ENCODE measurements around the gene TTC9.
"Not testable (repeated sequence)": the region's sequence is repeated elsewhere in the genome, so short reads cannot be mapped to it uniquely, and the experiment has no call there.

Gene TTC9

DNA sequence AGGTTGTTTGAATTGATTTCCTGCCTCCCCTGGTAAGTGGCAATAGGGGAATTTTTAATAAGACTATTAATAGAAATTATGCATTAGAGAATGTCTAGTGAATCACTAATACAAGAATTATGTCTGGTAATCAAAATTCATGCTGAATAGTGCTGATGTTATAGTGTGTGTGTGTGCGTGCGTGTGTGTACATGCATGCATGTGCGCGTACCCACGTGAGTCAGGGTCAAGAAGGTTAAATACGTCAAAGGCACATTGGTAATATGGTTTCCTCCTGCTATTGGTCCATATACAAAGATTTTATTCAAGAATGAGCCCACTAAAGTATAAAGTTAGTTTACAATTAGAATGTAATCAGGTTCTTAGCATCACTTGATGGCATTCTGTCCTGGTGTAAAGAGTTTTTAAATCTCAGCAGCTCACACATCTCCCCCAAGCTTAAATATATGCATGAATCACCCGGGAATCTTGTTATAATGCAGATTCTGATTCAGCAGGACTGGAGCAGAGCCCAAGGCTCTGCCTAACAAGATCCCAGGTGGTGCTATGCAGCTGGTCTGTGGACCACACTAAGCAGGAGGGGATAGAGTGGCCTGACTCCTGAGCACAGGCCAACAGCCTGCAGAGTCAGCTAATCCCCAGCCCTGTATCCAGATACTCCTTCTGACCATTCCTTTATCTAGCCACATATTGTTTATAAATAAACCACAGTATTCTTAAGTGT lies 43.9 kb downstream of the TTC9 start:
- no peak for DNase-seq

DNA sequence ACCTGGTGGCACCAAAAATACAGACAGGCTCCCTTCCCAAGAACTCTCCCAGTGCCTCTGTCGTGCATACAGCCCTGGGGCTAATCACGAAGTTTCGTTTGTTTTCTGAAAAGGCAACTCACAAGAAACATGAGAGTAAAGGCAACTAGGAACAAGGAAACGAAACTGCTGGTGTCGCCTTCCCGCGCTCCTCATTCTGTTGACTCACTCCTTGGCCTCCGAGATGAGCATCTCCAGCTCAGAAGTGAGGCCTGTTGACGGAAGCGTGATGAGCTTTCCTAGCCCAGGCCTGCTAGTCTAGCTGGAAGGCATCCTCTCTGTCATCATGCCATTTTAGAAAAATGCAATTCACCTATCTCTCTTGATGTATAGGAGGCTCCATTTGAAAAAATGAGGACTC lies 50.5 kb downstream of the TTC9 start:
- DNase-seq = peak; percentile 92 to 98 (median 96)

DNA sequence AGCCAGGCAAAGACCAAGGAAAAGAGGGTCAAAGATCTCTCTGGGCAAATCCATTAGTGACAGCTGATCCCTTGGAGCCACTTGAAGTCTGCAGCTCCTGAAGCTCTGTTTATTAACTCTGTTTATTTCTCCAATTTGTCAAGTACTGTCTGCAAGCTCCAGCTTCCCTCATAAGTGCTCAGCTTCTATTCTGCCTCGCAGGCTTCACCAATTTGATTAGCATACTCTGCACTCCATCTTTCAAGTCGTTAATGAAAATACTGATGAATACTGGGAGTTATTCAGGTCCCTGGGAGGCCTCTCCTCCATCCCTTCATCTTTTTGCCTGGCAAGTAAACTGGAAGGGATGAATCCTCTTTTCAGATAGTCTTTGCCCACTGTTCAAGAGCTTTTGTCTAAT lies 54.3 kb downstream of the TTC9 start:
- DNase-seq = no peak

DNA sequence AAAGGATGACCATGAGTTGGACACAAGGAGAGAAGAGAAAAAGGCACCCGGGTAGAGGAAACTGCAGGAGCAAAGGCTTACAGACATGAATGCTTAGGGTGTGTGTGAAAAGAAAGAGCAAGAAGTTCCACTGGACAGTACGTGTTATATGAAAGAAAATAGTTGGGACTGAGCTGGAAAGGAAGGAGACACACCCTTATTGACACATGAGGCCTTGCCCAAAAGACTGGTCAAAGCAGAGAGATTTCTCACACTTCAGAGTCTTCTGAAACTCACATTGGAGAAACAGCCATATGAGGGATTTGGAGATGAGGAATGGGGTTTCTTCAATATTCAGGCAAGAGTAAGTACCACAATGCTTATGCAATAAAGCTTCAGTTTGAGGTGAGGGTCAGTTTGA lies 56.0 kb downstream of the TTC9 start:
- peak in 1 of 3 donors; percentile 26 for DNase-seq

DNA sequence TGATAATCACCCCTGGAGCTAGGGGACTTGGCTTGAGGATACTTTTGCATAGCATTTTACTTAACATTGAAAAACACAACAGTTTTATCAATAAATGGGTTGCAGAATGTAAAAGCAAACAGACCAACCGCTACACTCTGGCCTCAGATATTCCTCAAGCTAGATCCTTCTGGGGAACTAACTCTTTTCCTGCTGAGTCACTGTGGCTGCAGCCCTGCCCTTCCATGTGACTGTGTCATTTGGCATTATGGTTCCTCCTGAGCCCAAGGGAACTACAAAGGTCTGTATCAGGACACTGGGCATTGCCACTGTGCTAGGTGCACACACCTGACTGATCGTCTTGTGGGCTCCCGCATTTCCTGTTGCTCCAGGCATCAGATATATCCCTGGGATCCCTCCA lies 56.6 kb downstream of the TTC9 start:
- peak; percentile 80 to 84 (median 82) for DNase-seq

DNA sequence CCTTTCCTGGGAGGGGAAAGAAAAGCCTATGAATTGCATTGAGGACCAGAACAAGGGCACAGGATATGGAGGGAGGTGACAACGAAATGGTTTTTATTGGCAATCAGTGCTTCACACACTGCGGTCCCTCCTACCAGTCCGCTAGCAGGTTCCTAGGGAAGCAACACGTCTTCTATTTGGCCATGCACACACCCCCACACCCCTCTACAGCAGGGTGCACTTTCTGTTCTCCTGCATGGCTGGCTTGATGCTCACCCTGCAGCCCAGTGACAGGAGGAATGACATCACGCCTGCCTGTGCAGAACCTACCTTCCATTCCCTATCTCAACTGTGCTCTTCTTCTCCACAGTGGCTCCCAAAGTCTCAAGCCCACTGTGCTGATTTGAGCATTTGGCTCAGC lies 57.9 kb downstream of the TTC9 start:
- peak in 2 of 3 donors; percentile 13 to 24 for DNase-seq

DNA sequence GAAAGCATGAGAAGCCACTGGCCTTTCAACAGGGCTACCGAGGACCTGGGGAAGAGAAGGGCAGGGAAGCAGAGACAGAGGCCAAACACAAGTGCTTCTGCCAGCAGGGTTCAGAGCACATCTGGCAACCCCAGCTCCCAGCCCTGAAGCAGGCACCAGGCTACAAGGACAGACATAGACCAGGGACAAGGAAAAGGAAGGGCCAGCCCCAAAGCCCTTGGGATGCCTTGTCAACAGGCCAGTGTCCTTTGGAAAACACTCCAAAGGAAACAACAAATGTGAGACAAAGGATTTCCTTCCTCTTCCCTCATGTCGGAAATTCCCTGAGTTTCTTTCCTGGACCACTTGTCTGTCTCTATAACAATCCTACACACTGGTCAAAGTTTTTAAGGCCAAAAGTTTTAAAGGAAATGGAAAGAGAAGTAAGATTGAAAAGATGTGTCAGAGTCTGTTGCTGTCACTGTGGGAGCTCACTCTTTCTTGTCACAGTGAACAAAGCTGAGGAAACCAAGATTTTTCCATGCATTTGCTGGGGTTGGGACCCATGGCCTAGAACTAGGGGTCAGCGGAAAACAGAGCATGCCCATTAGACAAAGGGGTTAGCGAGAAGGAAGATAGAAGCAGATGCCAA lies 59.4 kb downstream of the TTC9 start:
- peak; percentile 50 to 83 (median 61) for DNase-seq

DNA sequence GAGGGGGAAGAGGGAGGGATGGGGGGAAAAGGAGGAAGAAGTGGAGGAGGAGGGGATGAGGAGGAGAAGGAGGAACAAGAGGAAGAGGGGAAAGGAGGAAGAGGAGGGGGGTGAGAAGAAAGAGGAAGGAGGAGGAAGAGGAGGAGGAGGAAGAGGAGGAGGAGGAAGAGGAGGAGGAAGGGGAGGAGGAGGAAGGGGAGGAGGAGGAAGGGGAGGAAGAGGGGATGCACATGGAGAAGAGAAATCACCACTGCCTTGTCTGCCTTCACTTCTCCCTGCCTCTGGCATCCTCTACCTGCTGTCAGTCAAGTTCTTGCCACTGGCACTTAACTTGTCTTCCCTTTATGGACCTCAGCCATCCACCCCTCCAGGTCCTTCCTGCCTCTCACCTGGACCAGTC lies 59.9 kb downstream of the TTC9 start:
- peak in 1 of 3 donors; percentile 10 for DNase-seq

DNA sequence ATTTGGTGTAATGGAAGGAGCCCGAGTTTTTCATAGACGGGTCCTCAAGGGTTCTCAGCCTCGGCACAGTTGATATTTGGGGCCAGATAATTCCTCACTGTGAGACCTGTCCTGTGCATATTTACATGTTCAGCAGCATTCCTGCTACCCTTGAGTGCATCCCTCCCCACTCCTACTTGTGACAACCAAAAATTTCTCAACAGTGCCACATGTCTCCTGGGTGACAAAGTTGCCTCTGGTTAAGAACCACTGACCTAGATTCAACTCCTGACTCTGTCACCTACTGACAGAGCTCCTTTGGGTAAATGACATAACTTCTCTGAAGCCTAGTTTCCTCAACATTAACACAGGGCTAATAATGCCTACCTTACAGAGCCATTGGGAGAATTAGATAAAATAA lies 60.4 kb downstream of the TTC9 start:
- peak; percentile 16 to 43 (median 30) for DNase-seq

DNA sequence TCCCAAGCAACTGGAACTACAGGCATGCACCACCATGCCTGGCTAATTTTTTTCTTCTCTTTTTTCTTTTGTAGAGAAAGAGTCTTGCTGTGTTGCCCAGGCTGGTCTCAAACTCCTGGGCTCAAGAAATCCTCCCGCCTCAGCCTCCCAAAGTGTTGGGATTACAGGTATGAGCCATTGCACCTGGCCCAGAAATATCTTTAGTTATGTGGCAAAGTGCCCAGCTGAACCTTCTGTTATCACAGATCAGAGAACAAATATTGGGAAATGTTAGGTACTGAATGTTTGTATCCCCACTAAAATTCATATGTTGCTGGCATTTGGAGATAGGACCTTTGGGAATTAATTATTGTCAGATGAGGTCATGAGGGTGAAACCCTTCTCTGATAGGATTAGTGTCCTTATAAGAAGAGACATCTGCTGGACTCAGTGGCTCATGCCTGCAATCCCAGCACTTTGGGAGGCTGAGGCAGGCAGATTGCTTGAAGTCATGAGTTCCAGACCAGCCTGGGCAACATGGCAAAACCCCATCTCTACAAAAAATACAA lies 62.0 kb downstream of the TTC9 start:
- not testable (repeated sequence) for DNase-seq

DNA sequence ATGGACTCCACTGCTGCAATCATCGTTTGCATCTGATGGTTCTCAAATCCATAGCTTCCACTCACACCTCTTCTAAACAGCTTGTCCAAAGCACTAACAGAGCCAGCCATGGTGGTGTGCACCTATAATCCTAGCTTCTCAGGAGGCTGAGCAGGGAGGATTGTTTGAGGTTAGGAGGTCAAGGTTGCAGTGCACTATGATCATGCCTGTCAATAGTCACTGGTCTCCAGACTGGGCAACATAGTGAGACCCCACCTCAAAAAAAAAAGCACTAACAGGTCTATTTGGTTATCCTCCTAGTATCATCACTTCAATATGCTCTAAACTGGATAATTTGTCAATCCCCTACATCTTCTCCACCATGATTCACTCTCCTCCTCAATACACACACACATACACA lies 63.2 kb downstream of the TTC9 start:
- DNase-seq = no peak

DNA sequence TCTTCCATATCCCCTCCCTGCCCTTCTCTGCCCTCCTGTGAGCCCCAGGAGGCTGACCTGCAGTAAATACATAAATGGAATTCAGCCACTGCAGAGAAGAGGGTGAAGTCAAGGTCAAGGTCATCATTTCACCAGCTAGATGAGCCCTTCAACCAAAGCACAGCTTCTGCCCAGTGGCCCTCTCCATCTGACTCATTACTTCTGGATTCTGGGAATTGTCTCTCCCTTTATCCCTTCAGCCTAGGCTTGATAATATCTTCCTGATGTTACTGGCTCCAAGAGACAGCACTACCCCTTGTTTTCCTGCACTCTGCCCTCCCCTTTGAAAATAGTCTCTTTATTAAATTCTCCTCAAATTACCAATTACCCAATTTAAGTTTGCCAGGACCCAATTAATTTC lies 64.5 kb downstream of the TTC9 start:
- DNase-seq = no peak

DNA sequence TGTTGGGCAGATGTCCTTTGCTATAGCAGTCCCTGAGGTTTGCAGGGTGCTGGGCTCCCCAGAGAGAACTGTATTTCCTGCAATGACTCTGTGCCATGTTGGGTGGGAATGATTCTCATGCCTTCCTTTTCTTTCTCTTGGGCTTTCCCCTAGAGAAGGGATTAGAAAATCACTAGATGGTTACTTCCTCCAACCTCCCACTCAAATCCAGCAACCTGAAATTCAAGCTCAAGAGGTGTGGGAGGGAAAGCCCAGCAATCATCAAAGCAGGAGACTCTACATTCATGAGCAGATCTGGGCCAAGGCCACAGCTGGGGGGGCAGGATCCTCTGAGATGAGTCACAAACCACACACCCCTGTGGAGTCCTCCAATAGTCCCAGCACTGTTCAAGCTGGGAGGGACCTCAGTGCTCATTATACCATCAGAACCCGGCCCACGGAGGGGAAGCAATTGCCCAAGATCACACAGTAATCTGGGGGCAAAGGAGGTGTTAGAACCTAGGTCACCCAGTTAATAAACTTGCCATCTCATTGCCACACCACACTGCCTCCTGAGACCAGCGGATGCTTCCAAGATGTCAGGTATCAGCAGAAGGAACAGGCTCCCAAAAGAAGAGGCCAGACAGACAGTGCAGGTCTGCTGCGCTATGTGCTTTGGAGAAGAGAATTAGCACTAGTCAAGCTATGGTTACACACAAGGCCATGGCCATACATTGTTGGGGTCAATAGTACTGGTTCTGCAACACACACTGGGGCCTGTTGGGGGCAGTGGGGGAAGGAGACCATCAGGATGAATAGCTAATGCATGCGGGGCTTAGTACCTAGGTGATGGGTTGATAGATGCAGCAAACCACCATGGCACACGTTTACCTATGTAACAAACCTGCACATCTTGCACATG lies 65.7 kb downstream of the TTC9 start:
- peak; percentile 88 to 91 (median 89) for DNase-seq

DNA sequence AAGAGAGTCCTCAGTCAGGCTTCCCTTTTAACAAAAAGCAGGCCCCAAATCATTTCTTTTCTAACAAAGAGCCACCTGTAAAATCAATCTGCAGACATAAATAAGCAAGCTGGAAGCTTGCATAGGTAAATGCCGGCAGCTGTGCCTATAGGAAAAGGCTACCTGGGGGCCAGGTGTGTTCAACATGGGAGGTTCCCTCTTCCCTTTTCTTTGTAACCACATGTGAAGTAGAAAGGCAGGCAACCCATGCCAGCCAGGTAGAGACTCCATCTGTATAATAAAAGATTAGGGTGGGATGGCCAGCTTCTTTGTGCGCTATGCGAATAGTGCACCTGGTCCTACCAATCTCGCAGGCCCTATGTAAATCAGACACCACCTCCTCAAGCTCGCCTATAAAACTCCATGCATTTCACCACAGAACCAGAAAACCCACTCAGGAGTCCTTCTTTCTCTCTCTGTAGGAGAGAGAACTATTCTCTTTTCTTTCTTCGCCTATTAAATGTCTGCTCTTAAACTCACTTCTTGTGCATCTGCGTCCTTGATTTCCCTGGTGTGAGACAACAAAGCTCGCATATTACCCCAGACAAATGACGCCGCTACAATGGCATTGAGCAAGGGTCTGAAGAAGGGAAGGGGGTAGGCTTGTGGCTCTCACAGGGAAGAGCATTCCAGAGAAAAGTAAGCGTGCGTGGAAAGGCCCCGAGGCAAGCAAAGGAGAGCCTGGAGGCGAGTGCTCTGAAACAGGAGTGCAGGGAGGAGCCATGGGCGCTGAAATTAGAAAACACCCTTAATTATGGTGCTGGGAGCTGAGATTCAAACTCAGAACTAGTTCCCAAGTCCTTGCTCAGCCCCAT lies 67.2 kb downstream of the TTC9 start:
- DNase-seq = no peak

DNA sequence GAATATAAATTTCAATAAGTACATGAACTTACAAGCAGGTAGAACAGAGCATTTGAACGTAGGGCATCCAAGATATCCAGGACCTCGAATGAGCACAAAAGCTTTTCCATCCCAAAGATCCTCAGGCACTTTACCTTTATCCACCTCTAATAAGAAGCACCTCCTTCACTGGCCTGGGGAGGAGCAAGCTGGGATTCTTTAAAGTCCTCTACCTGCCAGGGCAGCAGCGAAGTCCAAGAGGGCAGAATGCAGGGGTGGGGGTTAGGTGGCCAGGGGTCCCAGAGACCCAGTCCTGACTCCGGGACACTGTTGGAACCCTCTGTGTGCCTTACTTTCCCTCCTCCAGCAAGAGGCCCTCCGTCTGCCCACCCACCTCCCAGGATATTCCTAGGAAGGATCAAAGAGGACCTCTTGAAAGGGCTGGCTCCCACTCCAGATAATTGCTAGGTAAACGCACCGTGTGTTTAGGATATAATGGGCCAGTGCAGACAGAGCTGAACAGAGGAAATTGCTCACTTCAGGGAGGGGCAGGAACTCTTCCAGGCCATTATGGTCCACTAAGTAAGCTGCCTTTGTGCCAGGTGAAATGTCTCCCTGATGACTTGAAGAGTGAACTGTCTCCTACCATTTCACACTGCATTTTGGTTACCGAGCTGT lies 68.1 kb downstream of the TTC9 start:
- DNase-seq = no peak

DNA sequence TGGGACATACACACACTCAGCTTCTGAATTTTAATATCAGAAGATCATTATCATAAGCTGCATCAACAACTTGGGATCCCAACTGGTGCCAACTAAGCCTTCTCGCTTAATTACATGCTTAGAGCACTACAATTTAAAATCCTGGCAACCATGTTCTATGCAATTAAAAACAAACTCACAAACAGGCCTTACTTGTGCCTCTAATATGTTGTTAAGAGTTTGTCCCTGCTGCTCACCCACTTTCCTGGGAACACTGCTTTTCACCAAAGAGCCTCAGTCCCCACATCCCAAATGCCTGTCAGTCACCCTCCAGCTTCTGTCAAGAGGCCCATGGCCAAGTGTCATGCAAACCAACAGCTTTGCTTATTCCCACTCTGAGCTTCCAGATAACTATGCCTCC lies 69.7 kb downstream of the TTC9 start:
- DNase-seq = no peak

DNA sequence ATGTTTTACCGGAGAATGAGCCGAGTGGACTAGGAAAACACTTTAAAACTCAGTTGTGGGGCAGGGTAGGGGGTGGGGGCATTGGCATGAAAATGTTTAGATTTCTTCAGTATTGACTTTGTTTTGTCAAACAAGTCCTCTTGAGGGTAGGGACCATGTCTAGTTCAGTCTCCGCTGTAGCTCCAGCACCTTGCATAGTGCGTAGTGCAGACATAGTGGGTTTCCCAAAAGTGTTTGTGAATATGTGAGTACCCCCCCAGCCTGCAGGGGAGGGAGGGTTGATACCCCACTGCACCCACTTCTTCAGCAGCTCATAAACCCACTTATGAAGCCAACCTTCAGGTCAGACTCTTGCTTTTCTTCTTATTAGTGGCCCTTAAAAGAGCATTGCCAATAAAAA lies 71.4 kb downstream of the TTC9 start:
- no peak for DNase-seq

DNA sequence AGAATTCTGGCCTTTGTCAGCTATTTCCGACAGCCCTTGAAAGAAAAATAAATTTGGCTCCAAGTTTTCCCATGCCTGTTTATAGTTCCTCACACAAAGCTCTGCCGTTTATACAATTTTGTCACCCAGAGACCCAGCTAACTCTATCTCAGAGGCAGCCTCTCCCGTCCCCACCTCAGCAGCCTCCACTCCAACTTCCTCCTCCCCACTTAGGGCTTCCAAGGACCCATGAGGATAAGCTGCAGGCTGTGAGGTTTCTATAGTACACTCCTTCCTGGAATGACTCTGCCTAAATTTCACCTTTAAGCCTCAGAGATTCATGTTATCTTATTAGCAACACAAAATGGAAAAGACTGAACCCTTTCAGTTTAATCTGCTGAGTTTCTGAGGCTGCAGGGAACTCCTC lies 71.8 kb downstream of the TTC9 start:
- no peak for DNase-seq

DNA sequence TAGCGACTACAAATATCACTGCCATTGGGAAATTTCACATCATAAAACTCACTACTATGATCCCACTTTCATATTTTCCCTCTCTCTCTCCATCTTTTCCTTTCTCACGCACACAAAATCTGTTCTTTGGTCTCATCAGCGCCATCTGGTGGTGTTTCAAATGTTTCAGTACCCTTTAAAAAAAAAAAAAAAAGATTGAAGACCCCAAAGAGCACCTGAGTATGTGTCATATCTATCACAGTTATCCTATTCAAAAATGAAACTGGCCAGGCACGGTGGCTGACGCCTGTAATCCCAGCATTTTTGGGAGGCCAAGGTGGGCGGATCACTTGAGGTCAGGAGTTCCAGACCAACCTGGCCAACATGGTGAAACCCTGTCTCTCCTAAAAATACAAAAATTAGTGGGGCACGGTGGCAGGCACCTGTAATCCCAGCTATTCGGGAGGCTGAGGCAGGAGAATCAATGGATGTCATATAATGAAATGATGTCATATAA lies 72.4 kb downstream of the TTC9 start:
- DNase-seq = peak; percentile 76 to 82 (median 79)

DNA sequence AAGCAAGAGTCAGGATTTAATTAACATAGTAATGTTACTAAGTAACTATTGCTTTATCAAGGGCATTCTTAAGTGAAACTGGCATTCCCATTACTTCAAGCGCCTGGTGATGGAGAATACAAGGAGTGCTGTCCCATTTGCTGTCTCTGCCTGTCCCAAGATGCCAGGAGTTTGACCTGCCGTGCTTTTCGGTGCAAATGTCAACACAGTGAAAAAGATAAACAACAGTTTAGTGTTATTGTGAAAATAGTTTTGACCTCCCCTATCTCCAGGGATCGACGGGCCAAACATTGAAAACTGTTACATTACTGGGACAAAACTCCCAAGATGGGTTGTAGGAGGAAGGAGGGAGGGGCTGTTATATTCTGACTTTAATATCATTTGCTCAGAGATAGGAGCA lies 74.8 kb downstream of the TTC9 start:
- no peak for DNase-seq

DNA sequence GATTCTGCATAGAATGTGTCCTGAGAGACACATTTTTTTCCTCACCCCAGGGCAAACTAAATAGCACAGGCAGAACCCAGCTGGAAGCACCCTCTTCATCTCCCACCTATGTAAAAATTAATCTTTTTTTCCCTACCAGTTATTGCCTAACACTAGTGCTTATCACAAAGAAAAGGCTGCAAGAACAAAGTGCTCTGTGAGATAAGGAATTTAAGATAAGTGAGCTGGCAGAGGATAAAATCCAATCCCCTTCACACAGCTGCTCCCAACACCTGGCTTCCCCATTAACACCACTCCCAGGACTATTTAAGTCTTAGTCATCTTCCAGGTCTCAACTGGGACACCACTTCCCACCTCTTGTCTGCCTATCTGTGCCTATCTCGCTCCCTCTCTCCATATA lies 75.2 kb downstream of the TTC9 start:
- DNase-seq = no peak
